ENCODE results near the gene RINT1. TPM values are rescaled to one million over a fixed set of nuclear protein-coding genes. Genes with fewer than 3 reads are reported as not detected.
A peak's percentile ranks its signal among the peaks of the same experiment; 100 is the strongest.

The RINT1 gene
- total RNA-seq, 2 donors from 2014 or later = 12.6 to 17.4 TPM

DNA sequence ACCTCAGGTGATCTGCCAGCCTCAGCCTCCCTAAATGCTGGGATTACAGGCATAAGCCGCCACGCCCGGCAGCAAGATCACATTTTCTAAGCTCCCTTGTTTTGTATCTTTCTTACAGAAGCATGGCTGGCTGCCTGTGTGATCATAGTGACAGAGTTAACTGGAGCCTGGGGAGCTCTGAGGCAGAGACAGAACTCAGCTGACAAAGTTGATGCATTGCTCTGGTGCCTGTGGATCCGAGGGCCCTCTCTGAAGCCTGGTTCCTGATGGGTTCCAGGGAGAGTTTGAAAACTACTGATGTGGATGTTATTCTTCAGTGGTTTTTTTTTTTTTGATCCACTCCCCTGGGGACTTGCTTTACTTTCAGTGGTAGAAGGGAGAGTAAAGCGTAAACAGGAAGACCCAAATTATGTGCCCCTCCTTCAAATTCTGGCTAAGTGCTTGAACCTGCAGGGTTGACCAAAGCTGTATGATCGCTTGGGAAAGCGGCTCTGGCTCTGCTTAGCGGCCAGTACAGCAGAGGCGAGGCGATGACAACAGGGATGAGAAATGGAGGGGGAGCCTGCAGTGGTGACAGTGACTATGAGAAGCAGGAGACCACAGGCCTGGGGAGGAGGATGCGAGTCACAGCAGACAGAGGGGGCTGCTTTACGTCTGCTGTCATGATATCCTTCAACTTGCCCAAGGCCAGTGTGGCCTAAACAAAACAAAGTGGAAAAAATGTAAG lies 56.1 kb downstream of the RINT1 start:
- 83% methylated on average over 12 of the region's 12 CpGs for WGBS
- DNase-seq (ENCODE audit: low spot score) = no peak
- H3K4me1 ChIP-seq (replicated peaks) = no peaks in the 10 kb centered on the region

DNA sequence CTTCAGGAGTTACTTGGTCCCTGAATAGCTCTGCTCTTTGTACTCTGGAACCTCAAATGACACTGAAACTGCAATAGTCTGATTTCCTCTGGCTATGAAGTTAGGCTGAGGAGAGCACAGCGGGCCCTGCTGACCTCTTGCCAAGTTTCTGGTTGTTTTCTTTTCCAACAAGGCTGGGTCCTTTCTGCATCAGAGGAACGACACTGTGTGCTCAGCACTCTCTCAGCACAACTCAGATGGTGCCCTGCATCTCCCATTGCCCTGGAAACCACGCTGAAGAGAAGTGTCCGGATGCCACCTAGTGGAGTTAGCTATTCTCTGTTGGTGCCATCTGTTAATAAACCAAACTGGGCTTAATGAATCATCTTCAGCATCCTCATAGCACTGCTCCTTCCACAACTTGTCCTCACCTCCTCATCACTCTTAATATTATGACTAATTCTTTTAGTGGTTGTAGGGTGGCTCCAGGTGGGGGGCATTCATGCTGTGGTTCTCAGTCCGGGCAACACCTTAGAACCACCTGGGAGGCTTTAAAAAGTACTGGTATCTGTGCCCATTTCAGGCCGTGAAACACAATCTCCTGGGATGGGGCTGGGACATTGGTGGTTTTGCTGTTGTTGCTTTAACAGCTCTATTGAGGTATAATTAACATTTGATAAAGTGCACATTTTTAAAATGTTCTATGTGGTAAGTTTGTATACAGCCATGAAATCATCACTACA lies 57.5 kb downstream of the RINT1 start:
- no peaks in the 10 kb centered on the region for H3K9me3 ChIP-seq
- H3K27me3 ChIP-seq (replicated peaks; ENCODE audit: insufficient read depth) = no peaks in the 10 kb centered on the region
- H3K4me1 ChIP-seq (replicated peaks) = no peaks in the 10 kb centered on the region
- intact Hi-C loops (cut with DNase I) = no loop called here
- no peak overlapping the region for H3K27ac ChIP-seq
- WGBS = 26% methylated on average over 6 of the region's 6 CpGs
- no peak overlapping the region for H3K4me3 ChIP-seq
- peak; percentile 33 for DNase-seq (ENCODE audit: low spot score)
- no peak for TF ChIP-seq POLR2AphosphoS5 (IDR thresholded peaks at IDR 0.05)
- no peak for TF ChIP-seq POLR2A (IDR thresholded peaks at IDR 0.05)
- TF ChIP-seq, protein P1, sequence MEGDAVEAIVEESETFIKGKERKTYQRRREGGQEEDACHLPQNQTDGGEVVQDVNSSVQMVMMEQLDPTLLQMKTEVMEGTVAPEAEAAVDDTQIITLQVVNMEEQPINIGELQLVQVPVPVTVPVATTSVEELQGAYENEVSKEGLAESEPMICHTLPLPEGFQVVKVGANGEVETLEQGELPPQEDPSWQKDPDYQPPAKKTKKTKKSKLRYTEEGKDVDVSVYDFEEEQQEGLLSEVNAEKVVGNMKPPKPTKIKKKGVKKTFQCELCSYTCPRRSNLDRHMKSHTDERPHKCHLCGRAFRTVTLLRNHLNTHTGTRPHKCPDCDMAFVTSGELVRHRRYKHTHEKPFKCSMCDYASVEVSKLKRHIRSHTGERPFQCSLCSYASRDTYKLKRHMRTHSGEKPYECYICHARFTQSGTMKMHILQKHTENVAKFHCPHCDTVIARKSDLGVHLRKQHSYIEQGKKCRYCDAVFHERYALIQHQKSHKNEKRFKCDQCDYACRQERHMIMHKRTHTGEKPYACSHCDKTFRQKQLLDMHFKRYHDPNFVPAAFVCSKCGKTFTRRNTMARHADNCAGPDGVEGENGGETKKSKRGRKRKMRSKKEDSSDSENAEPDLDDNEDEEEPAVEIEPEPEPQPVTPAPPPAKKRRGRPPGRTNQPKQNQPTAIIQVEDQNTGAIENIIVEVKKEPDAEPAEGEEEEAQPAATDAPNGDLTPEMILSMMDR (IDR thresholded peaks at IDR 0.05) = peak in 3 of 4 experiments; percentile 33 to 54 (median 51)
- no peaks in the 10 kb centered on the region for H3K36me3 ChIP-seq

More for the DNA sequence above, 56.1 kb downstream of the RINT1 start:
- Histone ChIP-seq H3K4me3 (no peak overlapping the region), H3K36me3 (no peaks in the 10 kb centered on the region), H3K9me3 (no peaks in the 10 kb centered on the region), H3K27ac (no peak overlapping the region), H3K27me3 (replicated peaks; ENCODE audit: insufficient read depth) (no peaks in the 10 kb centered on the region)
- intact Hi-C loops (cut with DNase I) = no loop called here
- TF ChIP-seq, protein P1 (IDR thresholded peaks at IDR 0.05) = no peak
- no peak for TF ChIP-seq POLR2A (IDR thresholded peaks at IDR 0.05)

DNA sequence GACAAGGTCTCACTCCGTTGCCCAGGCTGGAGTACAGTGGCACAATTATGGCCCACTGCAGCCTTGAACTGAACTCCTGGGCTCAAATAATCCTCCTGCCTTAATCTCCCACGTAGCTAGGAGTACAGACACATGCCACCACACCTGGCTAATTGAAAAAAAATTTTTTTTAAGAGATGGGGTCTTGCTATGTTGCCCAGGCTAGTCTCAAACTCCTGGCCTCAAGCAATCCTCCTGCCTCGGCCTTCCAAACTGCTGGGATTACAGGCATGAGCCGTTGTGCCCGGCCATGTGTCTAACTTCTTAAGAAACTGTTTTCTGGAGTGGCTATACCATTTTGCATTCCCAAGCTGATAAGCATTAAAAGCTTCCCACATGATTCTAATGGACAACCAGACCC lies 58.8 kb downstream of the RINT1 start:
- H3K27ac ChIP-seq = no peak overlapping the region
- WGBS = 90% methylated on average over 5 of the region's 5 CpGs
- no peaks in the 10 kb centered on the region for H3K27me3 ChIP-seq (replicated peaks; ENCODE audit: insufficient read depth)
- H3K9me3 ChIP-seq = no peaks in the 10 kb centered on the region
- no peaks in the 10 kb centered on the region for H3K36me3 ChIP-seq
- TF ChIP-seq, protein P1 (IDR thresholded peaks at IDR 0.05) = no peak
- TF ChIP-seq POLR2AphosphoS5 (IDR thresholded peaks at IDR 0.05) (no peak), POLR2A (IDR thresholded peaks at IDR 0.05) (no peak)
- no peak overlapping the region for H3K4me3 ChIP-seq
- no peaks in the 10 kb centered on the region for H3K4me1 ChIP-seq (replicated peaks)
- DNase-seq (ENCODE audit: low spot score) = no peak
- intact Hi-C loops (cut with DNase I) = no loop called here

DNA sequence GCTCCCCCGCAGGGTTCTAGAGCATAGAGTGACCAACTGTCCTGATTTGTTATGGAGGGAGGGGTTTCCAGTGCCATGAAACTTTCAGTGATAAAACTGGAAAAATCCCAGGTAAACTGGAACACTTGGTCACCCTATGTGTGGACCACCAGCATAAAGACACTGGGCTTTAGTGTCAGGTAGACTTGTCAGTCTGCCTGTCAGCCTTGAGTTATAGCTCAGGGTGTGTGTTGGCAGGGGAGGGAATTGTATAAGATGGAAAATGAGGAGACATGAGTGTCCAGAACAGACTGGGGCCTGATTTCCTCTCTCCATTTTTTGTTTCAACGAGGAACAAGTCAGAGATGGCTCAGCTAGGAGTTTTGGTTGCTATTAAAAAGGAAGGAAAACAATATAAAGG lies 59.5 kb downstream of the RINT1 start:
- H3K27me3 ChIP-seq (replicated peaks; ENCODE audit: insufficient read depth) = no peaks in the 10 kb centered on the region
- no peaks in the 10 kb centered on the region for H3K4me1 ChIP-seq (replicated peaks)

More for the DNA sequence above, 59.5 kb downstream of the RINT1 start:
- DNase-seq (ENCODE audit: low spot score) = no peak
- TF ChIP-seq POLR2A (IDR thresholded peaks at IDR 0.05) (no peak), POLR2AphosphoS5 (IDR thresholded peaks at IDR 0.05) (no peak)
- TF ChIP-seq, protein P1 (IDR thresholded peaks at IDR 0.05) = no peak
- H3K4me3 ChIP-seq = no peak overlapping the region
- intact Hi-C loops (cut with DNase I) = no loop called here
- 62% methylated on average over 2 of the region's 2 CpGs for WGBS
- H3K9me3 ChIP-seq = no peaks in the 10 kb centered on the region
- no peaks in the 10 kb centered on the region for H3K36me3 ChIP-seq
- H3K27ac ChIP-seq = no peak overlapping the region
